Peyer's patch (tissue), 4 donors: ENCODE data around the gene TRIP10. TPM values are rescaled to one million over a fixed set of nuclear protein-coding genes. Genes with fewer than 3 reads are reported as not detected.
"Not testable (repeated sequence)": the region's sequence is repeated elsewhere in the genome, so short reads cannot be mapped to it uniquely, and the experiment has no call there.

ENCODE experiments used
- DNase-seq, 3 donors: peaks; one replicate each; pipeline ENCODE4 v3.0.0-alpha.2; 2017 to 2019
- H3K27ac ChIP-seq, 4 donors: fragments of 200-600 bp; sonication (generic); one replicate each; pipeline ENCODE4 v1.5.1; 2016 to 2019
- H3K27me3 ChIP-seq, 2 donors: fragments of 200-600 bp; sonication (generic); one replicate each; pipeline ENCODE4 v1.5.1; 2019
- H3K36me3 ChIP-seq, 3 donors: fragments of 200-600 bp; sonication (generic); one replicate each; pipeline ENCODE4 v1.5.1; 2016 to 2019
- H3K4me1 ChIP-seq, 4 donors: fragments of 200-600 bp; sonication (generic); one replicate each; pipeline ENCODE4 v1.5.1; 2016 to 2019
- H3K4me3 ChIP-seq, 4 donors: fragments of 200-600 bp; sonication (generic); 1 replicate in 3 of 4; 2 replicates in 1 of 4; pipeline ENCODE4 v1.5.1; 2016 to 2019; ENCODE audit warnings: mild to moderate bottlenecking in 1 of 4
- H3K9me3 ChIP-seq, 4 donors: fragments of 200-600 bp; sonication (generic); one replicate each; pipeline ENCODE4 v1.5.1; 2016 to 2019; ENCODE audit warnings: mild to moderate bottlenecking in 1 of 4
- CTCF ChIP-seq, 6 experiments: fragments of 450-650 bp in 4 of 6; fragments of 200-600 bp in 2 of 6; sonication (generic) in 1 of 6; IDR thresholded peaks; one replicate each; pipeline ENCODE4 v1.5.1; 2017 to 2019; ENCODE audit warnings: antibody characterized with exemption in 6 of 6, mild to moderate bottlenecking in 3 of 6, moderate library complexity in 1 of 6
- POLR2A ChIP-seq, 2 donors: fragments of 450-650 bp; IDR thresholded peaks; one replicate each; pipeline ENCODE4 v1.5.1; 2017; ENCODE audit warnings: antibody characterized with exemption in 2 of 2, mild to moderate bottlenecking in 2 of 2, moderate library complexity in 2 of 2
- total RNA-seq, 4 donors: library from RNA; depleted of rRNA; stranded (reverse); fragments of >200 nt; gene quantifications; one replicate each; pipeline ENCODE4 v1.1.0, GENCODE V29; 2016

The TRIP10 gene
- total RNA-seq, 4 donors from 2014 or later = 30.1 to 314 (median 81.5) TPM

DNA sequence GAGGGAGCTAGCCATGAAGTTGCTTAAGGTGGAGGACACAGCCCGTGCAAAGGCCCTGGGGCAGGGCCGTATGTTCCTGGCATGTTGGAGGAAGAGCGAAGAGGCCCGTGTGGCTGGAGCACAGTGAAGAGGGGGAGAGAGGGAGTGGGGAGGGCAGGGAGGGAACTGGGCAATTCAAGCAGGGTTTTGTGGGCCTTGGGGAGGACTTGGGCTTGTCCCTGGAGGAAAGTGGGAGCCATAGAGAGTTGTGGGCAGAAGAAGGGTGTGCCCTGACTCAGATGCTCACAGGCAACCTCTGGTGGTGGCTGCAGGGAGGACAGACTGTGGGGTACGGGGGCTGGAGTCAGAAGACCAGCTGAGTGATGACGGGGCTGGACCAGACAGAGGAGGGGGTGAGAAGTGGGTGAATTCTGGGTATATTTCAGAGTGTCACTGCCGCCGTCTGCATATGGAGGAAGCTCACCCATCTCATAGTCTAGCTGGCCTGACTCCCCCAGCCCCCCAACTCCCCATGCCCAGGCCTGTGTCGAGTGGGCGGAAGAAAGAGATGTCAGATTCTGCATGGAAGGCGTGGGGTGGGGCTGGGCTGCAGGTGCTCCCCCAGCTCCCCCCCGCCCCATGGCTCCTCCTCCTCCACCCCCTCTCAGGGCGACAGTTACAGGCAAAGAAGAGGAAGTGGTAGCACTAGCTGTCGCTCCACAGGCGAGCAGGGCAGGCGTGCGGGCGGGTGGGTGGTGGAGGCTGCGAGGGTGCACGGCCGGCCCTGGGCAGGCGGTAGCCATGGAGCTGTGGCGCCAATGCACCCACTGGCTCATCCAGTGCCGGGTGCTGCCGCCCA, 32.8 kb downstream of the TRIP10 start, which contains the start of gene VAV1:
TSS of gene VAV1 (plus strand) at position 681 of the 838 bp plus-strand sequence. CDS start at position 781, 100 bp downstream.
- TF ChIP-seq POLR2A (IDR thresholded peaks at IDR 0.05) = peak; percentile 31 to 45
- TF ChIP-seq CTCF (IDR thresholded peaks at IDR 0.05) = no peak
- peak within 1 kb of the TSS; percentile 66 to 90 (median 74) for H3K27ac ChIP-seq
- peak within 1 kb of the TSS; percentile 58 to 81 (median 70) for H3K4me3 ChIP-seq

GRCh38 chr19:6772866-6773322, 33.4 kb downstream of the TRIP10 start:
- no peaks in the 10 kb centered on the region for H3K9me3 ChIP-seq
- H3K27me3 ChIP-seq = no peaks in the 10 kb centered on the region
- H3K4me1 ChIP-seq = peaks cover 0 to 11% (median 3%) of the 10 kb centered on the region in 4 donors
- no peak for DNase-seq
- H3K4me3 ChIP-seq = peak overlapping the region; percentile 58 to 81 (median 70)
- H3K27ac ChIP-seq = peak overlapping the region; percentile 66 to 90 (median 74)
- TF ChIP-seq POLR2A (IDR thresholded peaks at IDR 0.05) (peak in 1 of 2 donors; percentile 1), CTCF (IDR thresholded peaks at IDR 0.05) (no peak)
- H3K36me3 ChIP-seq = no peaks in the 10 kb centered on the region

More for the DNA sequence above, 32.8 kb downstream of the TRIP10 start, which contains the start of gene VAV1:
- H3K9me3 ChIP-seq = no peaks in the 10 kb centered on the region
- H3K4me1 ChIP-seq = peaks cover 0 to 11% (median 5%) of the 10 kb centered on the region in 4 donors
- peak; percentile 68 to 95 (median 94) for DNase-seq
- no peaks in the 10 kb centered on the region for H3K27me3 ChIP-seq
- no peaks in the 10 kb centered on the region for H3K36me3 ChIP-seq

- peak in 2 of 3 donors; percentile 85 to 86 for DNase-seq
- TF ChIP-seq CTCF (IDR thresholded peaks at IDR 0.05) = no peak
- no peak for TF ChIP-seq POLR2A (IDR thresholded peaks at IDR 0.05)
- Histone ChIP-seq H3K9me3 (no peaks in the 10 kb centered on the region), H3K27ac (peak overlapping the region; percentile 66 to 90 (median 74)), H3K27me3 (no peaks in the 10 kb centered on the region), H3K36me3 (no peaks in the 10 kb centered on the region), H3K4me3 (peak overlapping the region; percentile 58 to 81 (median 70)), H3K4me1 (peaks cover 0 to 11% (median under 1%) of the 10 kb centered on the region in 4 donors)
Observed at GRCh38 chr19:6773323-6773931, 33.9 kb downstream of the TRIP10 start.

GRCh38 chr19:6774821-6775707, 35.6 kb downstream of the TRIP10 start:
- DNase-seq = no peak
- Histone ChIP-seq H3K36me3 (no peaks in the 10 kb centered on the region), H3K4me1 (peaks cover 0 to 11% (median 0%) of the 10 kb centered on the region in 4 donors), H3K27ac (peak overlapping the region in 1 of 4 donors; percentile 5), H3K4me3 (no peak overlapping the region), H3K27me3 (no peaks in the 10 kb centered on the region), H3K9me3 (no peaks in the 10 kb centered on the region)
- TF ChIP-seq CTCF (IDR thresholded peaks at IDR 0.05) = no peak
- no peak for TF ChIP-seq POLR2A (IDR thresholded peaks at IDR 0.05)

DNA sequence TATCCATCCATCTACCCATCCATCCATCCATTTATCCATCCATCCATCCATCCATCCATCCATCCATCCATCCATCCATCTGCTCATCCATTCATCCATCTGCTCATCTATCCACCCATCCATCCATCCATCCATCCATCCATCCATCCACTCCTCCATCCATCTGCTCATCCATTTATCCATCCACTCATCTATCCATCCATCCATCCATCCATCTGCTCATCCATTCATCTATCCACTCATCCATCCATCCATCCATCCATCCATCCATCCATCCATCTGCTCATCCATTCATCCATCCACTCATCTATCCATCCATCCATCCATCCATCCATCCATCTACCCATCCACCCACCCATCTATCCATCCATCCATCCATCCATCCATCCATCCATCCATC, 36.6 kb downstream of the TRIP10 start:
- not testable (repeated sequence) for H3K4me3 ChIP-seq

More for the DNA sequence above, 36.6 kb downstream of the TRIP10 start:
- peaks cover 0 to 11% (median 0%) of the 10 kb centered on the region in 4 donors for H3K4me1 ChIP-seq
- DNase-seq, H3K27me3 ChIP-seq, H3K9me3 ChIP-seq, H3K36me3 ChIP-seq, H3K27ac ChIP-seq: not testable (repeated sequence)
